Measurements from ENCODE around the gene CNGB1. TPM values are rescaled to one million over a fixed set of nuclear protein-coding genes. Genes with fewer than 3 reads are reported as not detected.
A peak's percentile ranks its signal among the peaks of the same experiment; 100 is the strongest.

The CNGB1 gene
- total RNA-seq, 2 experiments from 2014 or later: not detected

DNA sequence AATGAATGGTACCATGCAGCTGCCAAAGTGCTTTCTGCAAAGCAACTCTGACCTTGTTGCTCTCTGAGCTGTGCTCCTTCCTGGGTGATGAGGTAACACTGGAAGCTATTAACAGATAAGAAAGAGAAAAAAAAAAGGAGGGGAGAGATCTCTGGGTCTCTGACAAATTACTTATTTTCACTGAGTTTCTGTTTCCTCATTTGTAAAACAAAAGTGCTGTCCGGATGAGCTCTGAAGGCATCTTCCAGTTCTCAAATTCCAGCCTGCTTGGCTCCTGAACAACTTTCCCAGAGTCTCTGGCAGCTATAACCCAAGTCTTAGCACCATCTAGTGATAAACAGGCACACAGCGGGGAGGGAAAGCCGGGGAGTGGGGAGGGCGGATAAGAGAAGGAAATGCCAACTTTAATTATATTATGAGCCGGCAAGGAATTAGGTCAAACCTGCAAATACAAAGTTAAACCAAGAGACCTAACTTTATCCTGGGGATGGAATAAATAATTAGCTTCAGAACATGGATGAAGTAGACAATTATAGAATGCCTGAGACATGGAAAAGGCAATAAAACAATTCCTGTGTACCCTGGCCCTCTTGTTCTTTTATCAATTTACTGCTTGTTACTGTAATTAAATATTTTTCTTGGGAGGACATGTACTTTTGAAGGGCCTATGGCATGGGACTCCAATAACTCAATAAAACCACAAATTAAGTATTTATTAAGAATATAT lies 107.3 kb downstream of the CNGB1 start:
- peaks cover 0 to 11% of the 10 kb centered on the region in 2 experiments for H3K27me3 ChIP-seq (ENCODE audit: control insufficient read depth in 1 of 2, insufficient read depth in 2 of 2, low read length in 2 of 2)
- intact Hi-C loops (cut with DNase I, micrococcal nuclease): loop anchor here in 1 of 2 experiments (10.0 kb wide), 1 partner anchor 109 kb away; no protein-coding TSS in a partner anchor
- Mint-ChIP-seq H3K27ac (no peak overlapping the region), H3K9me3 (no peaks in the 10 kb centered on the region), H3K4me1 (ENCODE audit: low read depth) (no peaks in the 10 kb centered on the region), H3K36me3 (ENCODE audit: low read depth) (no peaks in the 10 kb centered on the region), H3K27me3 (peaks cover 32% of the 10 kb centered on the region), H3K4me3 (no peak overlapping the region)
- DNase-seq: peak in 4 of 14 experiments; percentile 8 to 24 (median 9)
- CTCF ChIA-PET: interaction anchor here (0.6 to 1.7 kb wide), 2 partner anchors 15 to 735 kb away, joined by 3 read pairs; no protein-coding TSS in a partner anchor
- H3K27ac ChIP-seq (ENCODE audit: low read depth in 1 of 2, low read length in 2 of 2): no peak overlapping the region
- no peaks in the 10 kb centered on the region for H3K36me3 ChIP-seq (ENCODE audit: insufficient read depth, low read length)
- no peak for ATAC-seq (ENCODE audit: poor library complexity)
- POLR2A ChIA-PET: interaction anchor here (0.7 kb wide), 1 partner anchor 52 kb away, joined by 3 read pairs; no protein-coding TSS in a partner anchor
- no peak overlapping the region for H3K4me3 ChIP-seq (ENCODE audit: low read length)
- no peaks in the 10 kb centered on the region for H3K9me3 ChIP-seq (ENCODE audit: control insufficient read depth in 1 of 2, insufficient read depth in 1 of 2, low read length in 2 of 2)
- H3K4me1 ChIP-seq (ENCODE audit: insufficient read depth, low read length): no peaks in the 10 kb centered on the region
- TF ChIP-seq, protein P1, sequence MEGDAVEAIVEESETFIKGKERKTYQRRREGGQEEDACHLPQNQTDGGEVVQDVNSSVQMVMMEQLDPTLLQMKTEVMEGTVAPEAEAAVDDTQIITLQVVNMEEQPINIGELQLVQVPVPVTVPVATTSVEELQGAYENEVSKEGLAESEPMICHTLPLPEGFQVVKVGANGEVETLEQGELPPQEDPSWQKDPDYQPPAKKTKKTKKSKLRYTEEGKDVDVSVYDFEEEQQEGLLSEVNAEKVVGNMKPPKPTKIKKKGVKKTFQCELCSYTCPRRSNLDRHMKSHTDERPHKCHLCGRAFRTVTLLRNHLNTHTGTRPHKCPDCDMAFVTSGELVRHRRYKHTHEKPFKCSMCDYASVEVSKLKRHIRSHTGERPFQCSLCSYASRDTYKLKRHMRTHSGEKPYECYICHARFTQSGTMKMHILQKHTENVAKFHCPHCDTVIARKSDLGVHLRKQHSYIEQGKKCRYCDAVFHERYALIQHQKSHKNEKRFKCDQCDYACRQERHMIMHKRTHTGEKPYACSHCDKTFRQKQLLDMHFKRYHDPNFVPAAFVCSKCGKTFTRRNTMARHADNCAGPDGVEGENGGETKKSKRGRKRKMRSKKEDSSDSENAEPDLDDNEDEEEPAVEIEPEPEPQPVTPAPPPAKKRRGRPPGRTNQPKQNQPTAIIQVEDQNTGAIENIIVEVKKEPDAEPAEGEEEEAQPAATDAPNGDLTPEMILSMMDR (IDR thresholded peaks at IDR 0.05): no peak

DNA sequence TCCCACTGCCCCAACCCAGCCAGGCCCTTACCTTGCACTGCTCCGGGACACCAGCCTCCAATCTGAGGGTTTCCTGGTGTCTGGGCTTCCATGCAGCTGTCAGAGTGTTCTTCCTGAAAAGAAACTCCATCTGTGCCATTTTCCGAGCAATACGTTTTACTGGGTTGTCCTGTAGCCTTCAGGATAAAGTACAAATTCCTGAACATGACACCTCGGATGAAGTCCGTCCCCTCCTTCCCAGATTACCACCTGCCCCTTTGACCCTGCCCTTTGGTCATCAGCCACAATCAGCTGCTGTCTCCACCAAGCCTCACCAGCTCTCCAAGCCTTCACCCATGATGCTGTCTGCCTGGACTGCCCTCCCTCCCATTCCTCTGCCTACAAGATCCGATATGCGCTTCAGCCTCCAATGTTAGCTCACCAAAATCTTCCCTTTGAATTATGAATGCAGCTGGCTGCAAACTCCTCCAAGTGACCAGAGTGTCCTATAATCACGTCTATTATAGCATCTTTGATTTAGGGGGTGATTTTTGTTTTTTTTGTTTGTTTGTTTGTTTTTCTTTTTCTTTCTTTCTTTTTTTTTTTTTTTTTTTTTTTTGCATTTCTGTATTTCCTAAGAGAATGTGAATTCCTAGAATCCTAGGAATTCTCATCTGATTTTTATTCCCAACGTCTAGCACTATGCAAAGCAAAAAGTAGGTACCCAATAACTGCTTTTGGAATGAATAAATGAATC lies 108.1 kb downstream of the CNGB1 start:
- Mint-ChIP-seq H3K9me3 (no peaks in the 10 kb centered on the region), H3K27ac (no peak overlapping the region), H3K27me3 (peaks cover 32% of the 10 kb centered on the region), H3K4me1 (ENCODE audit: low read depth) (no peaks in the 10 kb centered on the region), H3K4me3 (no peak overlapping the region), H3K36me3 (ENCODE audit: low read depth) (no peaks in the 10 kb centered on the region)
- ATAC-seq (ENCODE audit: poor library complexity): no peak
- ChIA-PET CTCF (interaction anchor here (0.6 to 1.7 kb wide), 3 partner anchors 14 to 736 kb away, joined by 3 to 4 read pairs (median 3); no protein-coding TSS in a partner anchor), POLR2A (no interaction called here)
- TF ChIP-seq, protein P1 (IDR thresholded peaks at IDR 0.05): no peak
- DNase-seq: no peak
- H3K36me3 ChIP-seq (ENCODE audit: insufficient read depth, low read length): no peaks in the 10 kb centered on the region
- no peaks in the 10 kb centered on the region for H3K4me1 ChIP-seq (ENCODE audit: insufficient read depth, low read length)
- H3K27ac ChIP-seq (ENCODE audit: low read depth in 1 of 2, low read length in 2 of 2): no peak overlapping the region
- H3K9me3 ChIP-seq (ENCODE audit: control insufficient read depth in 1 of 2, insufficient read depth in 1 of 2, low read length in 2 of 2): no peaks in the 10 kb centered on the region
- H3K27me3 ChIP-seq (ENCODE audit: control insufficient read depth in 1 of 2, insufficient read depth in 2 of 2, low read length in 2 of 2): peaks cover 0 to 14% of the 10 kb centered on the region in 2 experiments
- intact Hi-C loops (cut with DNase I, micrococcal nuclease): loop anchor here in 1 of 2 experiments (10.0 kb wide), 1 partner anchor 108 kb away; no protein-coding TSS in a partner anchor
- H3K4me3 ChIP-seq (ENCODE audit: low read length): no peak overlapping the region

DNA sequence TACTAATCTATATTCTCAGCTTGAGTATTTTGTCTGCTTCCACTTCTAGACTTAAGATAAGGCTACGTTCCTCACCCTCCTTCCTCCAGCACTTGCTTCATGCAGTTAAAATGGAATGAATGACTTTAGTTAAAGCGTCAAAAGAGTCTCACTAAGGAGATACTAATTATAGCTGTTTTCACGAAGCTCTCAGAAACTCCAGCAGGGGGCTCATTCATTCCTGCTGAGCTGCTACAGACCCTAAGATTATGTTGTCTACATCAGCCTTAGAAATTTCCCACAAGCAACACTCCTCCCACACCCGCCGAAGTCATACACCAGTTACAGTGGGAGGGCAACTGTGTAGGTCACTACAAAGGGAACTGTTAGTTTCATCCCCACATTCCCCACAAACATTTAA lies 111.6 kb downstream of the CNGB1 start:
- H3K4me3 Mint-ChIP-seq: no peak overlapping the region
- TF ChIP-seq, protein P1 (IDR thresholded peaks at IDR 0.05): no peak
- H3K36me3 ChIP-seq (ENCODE audit: insufficient read depth, low read length): no peaks in the 10 kb centered on the region
- no peaks in the 10 kb centered on the region for H3K36me3 Mint-ChIP-seq (ENCODE audit: low read depth)
- peaks cover 0 to 14% of the 10 kb centered on the region in 2 experiments for H3K27me3 ChIP-seq (ENCODE audit: control insufficient read depth in 1 of 2, insufficient read depth in 2 of 2, low read length in 2 of 2)
- ChIA-PET POLR2A (no interaction called here), CTCF (no interaction called here)
- DNase-seq (peak in 1 of 14 experiments; percentile 1), ATAC-seq (ENCODE audit: poor library complexity) (no peak)
- H3K27ac ChIP-seq (ENCODE audit: low read depth in 1 of 2, low read length in 2 of 2): no peak overlapping the region
- peaks cover 28% of the 10 kb centered on the region for H3K27me3 Mint-ChIP-seq
- H3K4me3 ChIP-seq (ENCODE audit: low read length): no peak overlapping the region
- H3K4me1 Mint-ChIP-seq (ENCODE audit: low read depth): no peaks in the 10 kb centered on the region
- no peaks in the 10 kb centered on the region for H3K9me3 Mint-ChIP-seq
- intact Hi-C loops (cut with DNase I, micrococcal nuclease): no loop called here
- no peaks in the 10 kb centered on the region for H3K9me3 ChIP-seq (ENCODE audit: control insufficient read depth in 1 of 2, insufficient read depth in 1 of 2, low read length in 2 of 2)
- H3K4me1 ChIP-seq (ENCODE audit: insufficient read depth, low read length): no peaks in the 10 kb centered on the region
- H3K27ac Mint-ChIP-seq: no peak overlapping the region
